DND-41 (cell line): ENCODE data around the gene PGRMC1.

Experiments used
- ATAC-seq: fragments of 200-7000 bp; cut with Tn5 transposase; 3 replicates; pipeline ENCODE4 v1.9.1; 2021; ENCODE audit warnings: low read depth; ENCODE audit not compliant: insufficient read depth
- DNase-seq: peaks from one replicate; pipeline ENCODE4 v3.0.0-alpha.2; 2020
- H2AFZ ChIP-seq: 2 replicates; pipeline ENCODE4 v1.6.0; 2012; ENCODE audit warnings: low read depth, low read length
- H3K27ac ChIP-seq: 2 replicates; pipeline ENCODE4 v1.5.1; 2012; ENCODE audit warnings: low read length, inconsistent platforms
- H3K27me3 ChIP-seq: fragments of 200-600 bp; sonication (generic); 2 replicates; pipeline ENCODE4 v1.6.0; 2012; ENCODE audit warnings: low read length, mild to moderate bottlenecking, inconsistent platforms; ENCODE audit not compliant: insufficient read depth, poor library complexity
- H3K36me3 ChIP-seq: 2 replicates; pipeline ENCODE4 v1.5.1; 2012; ENCODE audit warnings: low read length, inconsistent platforms; ENCODE audit not compliant: insufficient read depth
- H3K4me1 ChIP-seq: 2 replicates; pipeline ENCODE4 v1.5.1; 2012; ENCODE audit warnings: mild to moderate bottlenecking, low read length; ENCODE audit not compliant: insufficient read depth
- H3K4me2 ChIP-seq: 2 replicates; pipeline ENCODE4 v1.6.0; 2012; ENCODE audit warnings: mild to moderate bottlenecking, moderate library complexity, low read length, inconsistent platforms; ENCODE audit not compliant: insufficient read depth
- H3K4me3 ChIP-seq, 2 experiments: fragments of 200-600 bp in 1 of 2; shearing (Covaris generic) in 1 of 2; 2 replicates each; pipeline ENCODE4 v1.5.1; 2012 to 2016; ENCODE audit warnings: inconsistent platforms in 2 of 2, low read length in 2 of 2, mild to moderate bottlenecking in 2 of 2, low read depth in 1 of 2, moderate library complexity in 1 of 2
- H3K79me2 ChIP-seq: 2 replicates; pipeline ENCODE4 v1.6.0; 2012; ENCODE audit warnings: low read length, inconsistent platforms; ENCODE audit not compliant: insufficient read depth
- H3K9ac ChIP-seq: 2 replicates; pipeline ENCODE4 v1.6.0; 2012; ENCODE audit warnings: low read depth, mild to moderate bottlenecking, inconsistent platforms, low read length, moderate library complexity
- H3K9me3 ChIP-seq: 2 replicates; pipeline ENCODE4 v1.5.1; 2012; ENCODE audit warnings: low read length, moderate library complexity, mild to moderate bottlenecking, inconsistent platforms; ENCODE audit not compliant: insufficient read depth, severe bottlenecking
- H4K20me1 ChIP-seq: 2 replicates; pipeline ENCODE4 v1.6.0; 2012; ENCODE audit warnings: low read length; ENCODE audit not compliant: insufficient read depth
- EZH2 ChIP-seq: IDR thresholded peaks from 3 replicates; pipeline ENCODE4 v1.6.1; 2012; ENCODE audit warnings: borderline replicate concordance, low read depth, mild to moderate bottlenecking, moderate library complexity, low read length, inconsistent platforms; ENCODE audit not compliant: severe bottlenecking
- TF ChIP-seq, protein P1 (sequence below): IDR thresholded peaks from 2 replicates; pipeline ENCODE4 v1.5.1; 2012; ENCODE audit warnings: borderline replicate concordance, low read length, moderate library complexity, mild to moderate bottlenecking; ENCODE audit not compliant: poor library complexity, severe bottlenecking; ENCODE audit errors: extremely low read depth

Gene PGRMC1

DNA sequence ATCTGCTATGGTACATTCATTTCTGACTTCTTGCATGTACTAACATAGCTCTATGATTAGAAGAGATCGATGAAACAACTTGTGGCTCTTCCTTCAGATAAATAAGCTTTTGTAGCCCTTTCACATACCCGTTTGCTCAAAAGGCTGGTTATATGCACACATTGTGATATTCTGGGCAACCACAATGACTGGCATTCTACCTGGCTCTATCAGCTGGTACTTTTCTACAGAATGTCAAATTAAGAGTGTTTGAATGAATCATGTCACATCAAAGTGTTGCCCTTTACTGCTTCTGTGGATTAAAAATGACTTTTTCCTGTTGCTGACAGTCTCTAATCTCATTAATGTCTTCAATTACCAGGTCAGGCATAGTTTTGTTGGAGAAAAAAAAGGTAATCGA lies 11.6 kb downstream of the PGRMC1 start:
- Histone ChIP-seq H4K20me1 (no peaks in the 10 kb centered on the region), H3K4me3 (no peak overlapping the region), H3K9me3 (no peaks in the 10 kb centered on the region), H3K4me2 (no peak overlapping the region), H2AFZ (no peak overlapping the region), H3K36me3 (peaks cover 24% of the 10 kb centered on the region; the same call in 1 of the 2 replicates), H3K4me1 (no peaks in the 10 kb centered on the region), H3K9ac (no peak overlapping the region), H3K79me2 (no peaks in the 10 kb centered on the region), H3K27me3 (no peaks in the 10 kb centered on the region), H3K27ac (no peak overlapping the region)
- no peak for TF ChIP-seq EZH2
- TF ChIP-seq, protein P1, sequence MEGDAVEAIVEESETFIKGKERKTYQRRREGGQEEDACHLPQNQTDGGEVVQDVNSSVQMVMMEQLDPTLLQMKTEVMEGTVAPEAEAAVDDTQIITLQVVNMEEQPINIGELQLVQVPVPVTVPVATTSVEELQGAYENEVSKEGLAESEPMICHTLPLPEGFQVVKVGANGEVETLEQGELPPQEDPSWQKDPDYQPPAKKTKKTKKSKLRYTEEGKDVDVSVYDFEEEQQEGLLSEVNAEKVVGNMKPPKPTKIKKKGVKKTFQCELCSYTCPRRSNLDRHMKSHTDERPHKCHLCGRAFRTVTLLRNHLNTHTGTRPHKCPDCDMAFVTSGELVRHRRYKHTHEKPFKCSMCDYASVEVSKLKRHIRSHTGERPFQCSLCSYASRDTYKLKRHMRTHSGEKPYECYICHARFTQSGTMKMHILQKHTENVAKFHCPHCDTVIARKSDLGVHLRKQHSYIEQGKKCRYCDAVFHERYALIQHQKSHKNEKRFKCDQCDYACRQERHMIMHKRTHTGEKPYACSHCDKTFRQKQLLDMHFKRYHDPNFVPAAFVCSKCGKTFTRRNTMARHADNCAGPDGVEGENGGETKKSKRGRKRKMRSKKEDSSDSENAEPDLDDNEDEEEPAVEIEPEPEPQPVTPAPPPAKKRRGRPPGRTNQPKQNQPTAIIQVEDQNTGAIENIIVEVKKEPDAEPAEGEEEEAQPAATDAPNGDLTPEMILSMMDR: no peak
- ATAC-seq (no peak), DNase-seq (no peak)

DNA sequence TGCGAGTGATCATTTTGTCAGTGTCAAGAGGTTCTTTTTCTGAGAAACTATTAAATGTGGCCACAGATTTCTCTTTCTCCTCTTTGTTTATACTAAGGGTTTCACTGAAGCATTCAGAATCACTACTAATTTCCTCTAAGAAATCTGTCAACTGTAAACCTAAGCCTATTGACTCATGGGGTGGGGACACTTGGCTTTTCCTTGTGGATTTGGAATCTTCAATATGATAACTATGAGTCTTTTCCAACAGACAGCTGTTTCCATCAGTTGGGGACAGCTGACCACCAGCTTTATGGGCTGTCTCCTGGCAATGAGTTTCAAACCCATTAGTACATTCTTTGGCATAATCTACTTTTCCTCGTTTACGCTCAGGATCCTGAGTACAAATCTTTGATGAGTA lies 13.8 kb downstream of the PGRMC1 start:
- DNase-seq (no peak), ATAC-seq (no peak)
- no peak overlapping the region for H3K4me3 ChIP-seq
- H3K9me3 ChIP-seq: no peaks in the 10 kb centered on the region
- no peak for TF ChIP-seq EZH2
- TF ChIP-seq, protein P1: no peak
- H3K27me3 ChIP-seq: no peaks in the 10 kb centered on the region
- no peak overlapping the region for H3K9ac ChIP-seq
- H3K79me2 ChIP-seq: no peaks in the 10 kb centered on the region
- H4K20me1 ChIP-seq: no peaks in the 10 kb centered on the region
- peaks cover 8% of the 10 kb centered on the region; the same call in 1 of the 2 replicates for H3K36me3 ChIP-seq
- H2AFZ ChIP-seq: no peak overlapping the region
- H3K4me1 ChIP-seq: no peaks in the 10 kb centered on the region
- H3K27ac ChIP-seq: no peak overlapping the region
- H3K4me2 ChIP-seq: no peak overlapping the region

DNA sequence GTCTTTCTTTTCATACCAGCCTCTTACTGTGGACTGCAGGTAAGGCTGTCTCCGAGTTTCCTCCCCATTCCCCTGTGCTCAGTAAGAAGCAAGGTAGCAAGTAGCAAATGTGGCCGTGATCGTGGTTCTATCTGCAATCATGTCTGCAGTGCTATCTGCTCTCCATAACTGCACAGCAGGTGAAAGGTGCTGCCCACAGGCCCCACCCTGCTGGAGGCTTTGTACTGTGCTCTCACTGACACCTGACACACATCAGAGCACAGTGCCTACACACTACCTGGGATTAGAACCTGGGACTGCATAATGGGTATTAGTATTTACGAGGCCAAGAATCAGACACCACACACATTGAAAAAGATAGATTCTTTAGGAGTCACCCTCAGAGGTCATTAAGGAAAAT lies 15.3 kb downstream of the PGRMC1 start:
- no peak for DNase-seq
- Histone ChIP-seq H3K4me3 (no peak overlapping the region), H3K79me2 (no peaks in the 10 kb centered on the region), H3K9me3 (no peaks in the 10 kb centered on the region), H3K4me1 (no peaks in the 10 kb centered on the region), H3K27me3 (no peaks in the 10 kb centered on the region), H3K36me3 (no peaks in the 10 kb centered on the region), H4K20me1 (no peaks in the 10 kb centered on the region), H2AFZ (no peak overlapping the region), H3K9ac (no peak overlapping the region), H3K4me2 (no peak overlapping the region), H3K27ac (no peak overlapping the region)
- ATAC-seq: no peak
- no peak for TF ChIP-seq EZH2
- TF ChIP-seq, protein P1: no peak

DNA sequence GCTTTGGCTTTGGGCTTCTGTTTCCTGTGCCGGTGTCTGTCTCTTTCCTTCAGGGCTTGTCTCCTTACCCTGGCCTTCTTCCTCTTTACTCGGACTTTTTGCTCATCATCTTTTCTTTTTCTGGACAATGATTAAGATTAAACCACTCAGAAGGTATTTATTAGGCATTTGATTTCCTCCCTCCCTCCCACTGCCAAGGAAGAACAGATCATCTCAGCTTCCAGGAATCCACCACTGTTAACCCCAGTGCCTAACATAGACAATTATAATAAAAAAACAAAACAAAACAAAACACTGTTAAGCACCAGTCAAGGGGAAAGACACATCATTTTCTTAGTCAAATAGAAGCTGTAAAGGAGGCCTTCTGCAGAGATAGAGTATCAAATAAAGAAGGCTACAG lies 16.6 kb downstream of the PGRMC1 start:
- Histone ChIP-seq H3K4me3 (no peak overlapping the region), H3K27ac (no peak overlapping the region), H3K27me3 (peaks cover 6% of the 10 kb centered on the region), H3K79me2 (no peaks in the 10 kb centered on the region), H3K36me3 (no peaks in the 10 kb centered on the region), H3K4me2 (no peak overlapping the region), H3K4me1 (no peaks in the 10 kb centered on the region), H3K9me3 (no peaks in the 10 kb centered on the region), H4K20me1 (no peaks in the 10 kb centered on the region), H2AFZ (no peak overlapping the region), H3K9ac (no peak overlapping the region)
- ATAC-seq (no peak), DNase-seq (no peak)
- TF ChIP-seq, protein P1: no peak
- TF ChIP-seq EZH2: no peak
